T-helper 2 cell treated with Interferon-gamma antibody and Interleukin-4, amounts not matched to agents 100 ng/mL and 5 ng/mL, for 36 hours (primary cell): Measurements from ENCODE around the gene ATP12A. TPM values are rescaled to one million over a fixed set of nuclear protein-coding genes. Genes with fewer than 3 reads are reported as not detected.

ENCODE experiments used
- total RNA-seq: library from RNA; stranded (reverse); gene quantifications from 2 replicates; pipeline ENCODE4 v1.2.3, GENCODE V29; 2022

ATP12A gene
- total RNA-seq, 1 donor from 2014 or later, result 0.89 TPM

Other genes starting within 250 kb of the ATP12A start
- 69.3 and 69.4 TPM in 2 replicates for gene PARP4, start 167.6 kb upstream of the ATP12A start, total RNA-seq
- gene RNF17, start 83.8 kb downstream of the ATP12A start, total RNA-seq, result not detected in 2 replicates